BJ (cell line): ENCODE data around the gene ARF4. TPM values are rescaled to one million over a fixed set of nuclear protein-coding genes. Genes with fewer than 3 reads are reported as not detected.

Source experiments
- CTCF ChIA-PET: fragments of 350-600 bp; formaldehyde crosslinking; extraction: SDS; loops from one replicate; lab custom pipeline; 2021; ENCODE audit warnings: antibody characterized with exemption, inconsistent platforms; lab: Yijun Ruan, JAX
- POLR2A ChIA-PET: fragments of 300-600 bp; sonication (Branson Sonifier 250); formaldehyde crosslinking; extraction: SDS; loops from one replicate; lab custom pipeline; 2021; ENCODE audit warnings: antibody characterized with exemption; lab: Charles Lee
- DNase-seq: peaks from one replicate; pipeline ENCODE4 v3.0.0-alpha.2; 2011; ENCODE audit warnings: low read depth
- H3K27me3 ChIP-seq: 2 replicates; pipeline ENCODE4 v1.6.0; 2011; ENCODE audit warnings: low read length; ENCODE audit not compliant: control insufficient read depth, insufficient read depth
- H3K36me3 ChIP-seq: 2 replicates; pipeline ENCODE4 v1.5.1; 2011; ENCODE audit warnings: low read length; ENCODE audit not compliant: control insufficient read depth, insufficient read depth
- H3K4me3 ChIP-seq: 2 replicates; pipeline ENCODE4 v1.5.1; 2011; ENCODE audit warnings: low read depth, mild to moderate bottlenecking, control low read depth, low read length
- polyA plus RNA-seq: library from polyadenylated mRNA; depleted of rRNA; stranded (reverse); fragments of >200 nt; gene quantifications from 2 replicates; pipeline ENCODE4 v1.2.3, GENCODE V29; 2011; rRNA removed
- small RNA-seq: library from RNA; depleted of rRNA; stranded (forward); fragments of <200 nt; gene quantifications from one replicate; pipeline ENCODE3, GENCODE V24; 2012; ENCODE audit warnings: low replicate concordance, low read depth; ENCODE audit not compliant: insufficient read length
- TF ChIP-seq, protein P1 (sequence below): IDR thresholded peaks from 2 replicates; pipeline ENCODE4 v1.5.1; 2011; ENCODE audit warnings: low read depth, mild to moderate bottlenecking, control low read depth, inconsistent platforms, low read length, moderate library complexity; ENCODE audit not compliant: insufficient read depth

Gene ARF4
- polyA plus RNA-seq, 1 experiment, result 476 TPM

DNA sequence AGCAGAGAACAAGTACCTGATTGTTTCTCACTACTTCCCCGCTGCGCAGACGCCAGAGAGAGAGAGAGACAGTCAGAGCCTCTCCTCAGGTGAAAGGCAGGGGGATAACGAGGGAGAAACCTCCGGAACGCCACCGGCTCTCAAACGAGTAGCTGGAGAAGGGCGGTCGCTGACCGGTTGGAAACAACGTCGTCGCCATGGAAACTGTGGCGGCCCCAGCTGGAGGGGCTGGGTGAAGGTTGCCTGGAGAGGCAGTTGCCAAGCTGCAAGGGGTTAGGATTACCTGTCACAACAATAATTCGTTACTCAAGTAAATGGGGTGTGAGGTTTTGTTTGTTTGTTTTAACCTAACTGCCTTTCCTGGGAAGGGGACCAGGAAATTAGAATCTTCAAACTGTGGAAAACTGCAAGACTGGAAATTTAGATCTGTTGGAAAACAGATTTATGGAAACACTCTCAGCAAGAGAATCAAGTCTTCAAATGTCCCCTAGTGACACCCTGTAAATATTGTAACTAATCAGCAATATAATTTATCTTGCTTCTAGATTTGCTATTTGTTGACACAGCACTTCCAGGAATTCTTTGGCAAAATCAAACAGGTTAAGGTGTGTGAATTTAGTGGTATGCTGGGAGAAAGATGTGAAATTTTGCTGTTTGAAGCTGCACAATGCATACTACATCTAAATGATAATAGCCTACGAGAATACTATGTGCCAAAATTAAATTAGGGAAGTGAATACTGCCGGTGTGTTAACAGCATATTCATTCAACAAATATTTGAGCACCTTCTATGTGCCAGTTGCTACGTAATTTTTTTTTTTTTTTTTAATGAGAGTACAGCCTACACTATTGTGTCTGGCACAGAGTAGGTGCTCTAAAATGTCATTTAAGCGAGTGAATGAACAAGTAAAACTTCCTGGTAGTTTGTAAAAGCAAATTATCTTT lies 52.7 kb downstream of the ARF4 start, which contains the start of gene DNAH12:
TSS of gene DNAH12 (minus strand) at position 164 of the 945 bp plus-strand sequence. CDS start 1,474 bp downstream, outside the sequence.
- TF ChIP-seq, protein P1, sequence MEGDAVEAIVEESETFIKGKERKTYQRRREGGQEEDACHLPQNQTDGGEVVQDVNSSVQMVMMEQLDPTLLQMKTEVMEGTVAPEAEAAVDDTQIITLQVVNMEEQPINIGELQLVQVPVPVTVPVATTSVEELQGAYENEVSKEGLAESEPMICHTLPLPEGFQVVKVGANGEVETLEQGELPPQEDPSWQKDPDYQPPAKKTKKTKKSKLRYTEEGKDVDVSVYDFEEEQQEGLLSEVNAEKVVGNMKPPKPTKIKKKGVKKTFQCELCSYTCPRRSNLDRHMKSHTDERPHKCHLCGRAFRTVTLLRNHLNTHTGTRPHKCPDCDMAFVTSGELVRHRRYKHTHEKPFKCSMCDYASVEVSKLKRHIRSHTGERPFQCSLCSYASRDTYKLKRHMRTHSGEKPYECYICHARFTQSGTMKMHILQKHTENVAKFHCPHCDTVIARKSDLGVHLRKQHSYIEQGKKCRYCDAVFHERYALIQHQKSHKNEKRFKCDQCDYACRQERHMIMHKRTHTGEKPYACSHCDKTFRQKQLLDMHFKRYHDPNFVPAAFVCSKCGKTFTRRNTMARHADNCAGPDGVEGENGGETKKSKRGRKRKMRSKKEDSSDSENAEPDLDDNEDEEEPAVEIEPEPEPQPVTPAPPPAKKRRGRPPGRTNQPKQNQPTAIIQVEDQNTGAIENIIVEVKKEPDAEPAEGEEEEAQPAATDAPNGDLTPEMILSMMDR, result no peak
- no peaks in the 10 kb centered on the region for H3K36me3 ChIP-seq
- H3K4me3 ChIP-seq, result no peak within 1 kb of the TSS
- H3K27me3 ChIP-seq, result no peaks in the 10 kb centered on the region
- ChIA-PET POLR2A (no interaction called here), CTCF (interaction anchor here (1.0 kb wide), 1 partner anchor 14 kb away, joined by 3 read pairs; no protein-coding TSS in a partner anchor)
- DNase-seq, result no peak

DNA sequence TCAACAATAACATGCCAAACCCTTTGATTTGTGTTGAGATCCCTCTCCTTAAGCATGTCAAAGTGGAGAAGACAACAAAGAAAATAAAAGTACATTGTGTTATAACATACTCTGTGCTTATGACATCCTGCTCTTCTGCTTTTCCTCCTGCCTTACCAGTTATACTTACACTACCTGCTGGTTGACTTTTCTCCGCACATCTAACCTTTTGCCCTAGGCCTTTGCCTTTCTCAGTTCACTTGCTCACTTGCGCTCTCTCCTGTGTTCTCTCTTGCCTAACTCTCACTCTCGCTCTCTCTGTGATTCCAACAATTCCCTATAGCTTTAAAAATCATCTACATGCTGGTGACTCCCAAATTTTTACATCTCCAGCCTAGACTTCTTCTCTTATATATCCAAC lies 58.7 kb downstream of the ARF4 start:
- no peaks in the 10 kb centered on the region for H3K36me3 ChIP-seq
- ChIA-PET POLR2A (no interaction called here), CTCF (no interaction called here)

DNA sequence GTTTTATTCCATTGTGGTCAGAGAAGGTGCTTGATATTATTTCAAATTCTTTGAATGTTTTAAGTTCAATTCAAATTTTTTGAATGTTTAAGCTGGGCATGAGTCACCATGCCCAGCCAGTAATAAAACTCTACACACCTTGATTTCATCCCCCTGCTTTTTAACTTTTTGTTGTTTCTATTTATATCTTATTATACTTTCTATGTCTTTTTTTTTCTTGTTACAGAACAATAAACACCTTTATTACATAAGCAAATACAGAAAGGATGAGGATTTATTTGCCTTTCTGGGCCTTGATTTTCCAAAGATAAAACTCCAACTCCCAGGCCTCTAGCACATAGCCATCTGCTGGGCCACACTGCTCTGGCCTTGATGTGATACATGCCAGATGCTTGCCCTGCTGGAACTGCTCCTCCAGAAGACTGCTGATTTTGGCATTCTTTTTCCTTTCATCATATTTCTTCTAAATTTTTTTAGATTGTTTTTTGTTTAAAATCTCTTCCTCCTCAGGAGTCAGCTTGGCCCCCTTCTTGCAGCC lies 67.0 kb downstream of the ARF4 start:
- ChIA-PET CTCF (interaction anchor here (0.9 kb wide), 1 partner anchor 13 kb away, joined by 3 read pairs; no protein-coding TSS in a partner anchor), POLR2A (no interaction called here)
- DNase-seq, result no peak
- H3K36me3 ChIP-seq, result no peaks in the 10 kb centered on the region
- TF ChIP-seq, protein P1, result no peak
- H3K4me3 ChIP-seq, result no peak overlapping the region
- H3K27me3 ChIP-seq, result no peaks in the 10 kb centered on the region

More for the DNA sequence above, 58.7 kb downstream of the ARF4 start:
- TF ChIP-seq, protein P1, result no peak
- H3K4me3 ChIP-seq, result no peak overlapping the region
- no peaks in the 10 kb centered on the region for H3K27me3 ChIP-seq
- no peak for DNase-seq

Small RNA genes within 50 kb of the gene (small RNA-seq; reads per million reads assigned to genes)
- gene RNU6-108P (not detected), gene RNU6-483P (not detected), gene RNU6ATAC26P (not detected)

Other genes starting within 250 kb of the ARF4 start
- 0.01 TPM in 1 of 2 replicates, not detected in the other for gene DNAH12, start 53.0 kb downstream of the ARF4 start, polyA plus RNA-seq
- gene PDE12, start 41.1 kb downstream of the ARF4 start, polyA plus RNA-seq, result 9.6 and 10.4 TPM in 2 replicates
- gene DENND6A, start 95.7 kb upstream of the ARF4 start, polyA plus RNA-seq, result 8.5 and 10.2 TPM in 2 replicates
- 24.1 and 28.6 TPM in 2 replicates for gene SLMAP, start 159.0 kb upstream of the ARF4 start, polyA plus RNA-seq